Central memory CD8-positive, alpha-beta T cell (primary cell): ENCODE results near the gene OAS3.
"Not testable (repeated sequence)": the region's sequence is repeated elsewhere in the genome, so short reads cannot be mapped to it uniquely, and the experiment has no call there.

Source experiments
- ATAC-seq: fragments of 150-1000 bp; cut with Tn5 transposase; replicated peaks from 2 replicates; pipeline ENCODE4 v1.10.0; 2022; ENCODE audit warnings: mild to moderate bottlenecking, moderate FRiP score, moderate number of reproducible peaks; ENCODE audit not compliant: poor library complexity, severe bottlenecking; ENCODE audit errors: extremely low read depth
- DNase-seq, 2 donors: peaks; one replicate each; pipeline ENCODE4 v3.0.0; 2021; ENCODE audit warnings: low spot score in 2 of 2
- H3K27ac Mint-ChIP-seq: one replicate; pipeline ENCODE4 v1.8.0; 2022; ENCODE audit warnings: low read depth, mild to moderate bottlenecking, moderate library complexity, mixed read lengths
- H3K27me3 Mint-ChIP-seq: one replicate; pipeline ENCODE4 v1.8.0; 2022; ENCODE audit warnings: mixed read lengths
- H3K36me3 Mint-ChIP-seq: one replicate; pipeline ENCODE4 v1.8.0; 2022; ENCODE audit warnings: mild to moderate bottlenecking, moderate library complexity, mixed read lengths; ENCODE audit not compliant: insufficient read depth
- H3K4me1 Mint-ChIP-seq: one replicate; pipeline ENCODE4 v1.8.0; 2022; ENCODE audit warnings: mixed read lengths
- H3K4me3 Mint-ChIP-seq: one replicate; pipeline ENCODE4 v1.8.0; 2022; ENCODE audit warnings: mild to moderate bottlenecking, moderate library complexity, mixed read lengths
- H3K9me3 Mint-ChIP-seq: one replicate; pipeline ENCODE4 v1.8.0; 2022; ENCODE audit warnings: mixed read lengths

Gene OAS3

DNA sequence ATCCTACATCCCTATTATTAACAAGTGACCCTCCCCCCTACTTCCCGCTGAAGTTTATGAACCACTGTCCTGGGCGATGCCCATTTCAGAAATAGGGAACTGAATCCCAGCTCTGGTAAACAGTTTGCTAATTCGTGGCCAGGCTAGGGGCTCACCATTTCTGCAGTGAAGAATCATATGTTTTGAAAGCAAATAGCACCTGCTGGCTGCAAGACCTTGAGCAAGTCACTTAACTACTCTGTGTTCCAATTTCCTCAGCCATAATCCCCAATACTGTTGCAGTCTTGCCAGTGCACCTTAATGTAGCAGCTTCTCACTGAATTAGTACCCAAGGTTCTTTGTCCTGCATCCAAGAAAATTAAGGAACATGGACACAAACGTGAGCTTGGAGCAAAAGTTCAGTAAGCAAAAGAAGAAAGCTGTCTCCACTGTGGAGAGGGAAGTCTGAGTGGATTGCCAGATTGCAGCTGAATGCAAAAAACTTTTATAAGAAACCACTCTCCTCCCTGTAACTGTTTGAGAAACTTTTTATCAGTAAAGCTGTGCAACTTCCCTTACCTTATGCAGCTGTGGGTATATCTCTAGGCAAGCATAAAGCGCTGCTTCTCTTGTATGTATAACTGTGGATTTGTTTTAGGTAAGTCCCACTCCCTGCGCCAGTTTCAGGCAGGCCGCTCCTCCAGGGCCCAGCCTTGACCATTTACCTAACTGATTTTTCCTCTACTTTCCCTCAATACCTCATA, 30.7 kb upstream of the OAS3 start:
- no peaks in the 10 kb centered on the region for H3K9me3 Mint-ChIP-seq
- no peaks in the 10 kb centered on the region for H3K27me3 Mint-ChIP-seq
- peak overlapping the region; percentile 97 for H3K4me3 Mint-ChIP-seq
- peaks cover 13% of the 10 kb centered on the region for H3K36me3 Mint-ChIP-seq
- H3K4me1 Mint-ChIP-seq: peaks cover 60% of the 10 kb centered on the region
- H3K27ac Mint-ChIP-seq: peak overlapping the region; percentile 94
- ATAC-seq (peak; percentile 31), DNase-seq (no peak)

DNA sequence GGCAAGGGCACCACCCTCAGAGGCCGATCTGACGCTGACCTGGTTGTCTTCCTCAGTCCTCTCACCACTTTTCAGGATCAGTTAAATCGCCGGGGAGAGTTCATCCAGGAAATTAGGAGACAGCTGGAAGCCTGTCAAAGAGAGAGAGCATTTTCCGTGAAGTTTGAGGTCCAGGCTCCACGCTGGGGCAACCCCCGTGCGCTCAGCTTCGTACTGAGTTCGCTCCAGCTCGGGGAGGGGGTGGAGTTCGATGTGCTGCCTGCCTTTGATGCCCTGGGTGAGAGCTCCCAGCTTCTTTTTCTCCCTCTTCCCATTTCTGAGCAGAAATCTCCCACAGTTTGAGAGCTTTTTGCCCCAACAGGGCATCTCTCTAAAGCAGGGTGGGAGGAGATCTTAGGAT, 29.7 kb upstream of the OAS3 start:
- no peak for ATAC-seq
- DNase-seq: no peak
- peak overlapping the region; percentile 94 for H3K27ac Mint-ChIP-seq
- H3K4me1 Mint-ChIP-seq: peaks cover 59% of the 10 kb centered on the region
- peaks cover 9% of the 10 kb centered on the region for H3K9me3 Mint-ChIP-seq
- peak overlapping the region; percentile 97 for H3K4me3 Mint-ChIP-seq
- H3K27me3 Mint-ChIP-seq: no peaks in the 10 kb centered on the region
- peaks cover 13% of the 10 kb centered on the region for H3K36me3 Mint-ChIP-seq

DNA sequence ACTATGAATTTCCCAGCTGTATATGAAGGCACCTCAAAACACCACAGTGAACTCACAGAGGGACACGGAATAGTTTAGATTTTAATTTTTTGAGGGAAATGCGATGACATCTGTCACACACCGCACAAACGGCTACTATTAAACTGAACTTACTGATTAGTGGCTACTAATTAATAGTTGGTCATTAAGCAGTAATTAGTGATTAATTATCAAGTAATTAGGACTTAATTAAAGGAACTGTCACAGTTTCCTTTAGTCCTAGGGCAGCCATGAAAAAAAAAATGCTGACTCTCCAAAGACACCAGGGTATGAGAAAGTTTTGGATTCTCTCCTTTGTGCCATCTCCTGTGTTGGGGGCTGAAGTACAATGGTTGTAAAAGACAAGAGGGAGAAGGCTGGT, 28.6 kb upstream of the OAS3 start:
- Mint-ChIP-seq H3K4me3 (peak overlapping the region; percentile 97), H3K9me3 (peaks cover 10% of the 10 kb centered on the region), H3K27ac (peak overlapping the region; percentile 94), H3K27me3 (no peaks in the 10 kb centered on the region), H3K4me1 (peaks cover 55% of the 10 kb centered on the region), H3K36me3 (peaks cover 13% of the 10 kb centered on the region)
- DNase-seq: no peak
- no peak for ATAC-seq

GRCh38 chr12:112913038-112913688, 25.1 kb upstream of the OAS3 start:
- Mint-ChIP-seq H3K36me3 (peaks cover 13% of the 10 kb centered on the region), H3K4me1 (peaks cover 47% of the 10 kb centered on the region), H3K4me3 (no peak overlapping the region), H3K27me3 (no peaks in the 10 kb centered on the region), H3K9me3 (peaks cover 10% of the 10 kb centered on the region), H3K27ac (no peak overlapping the region)
- no peak for DNase-seq
- ATAC-seq: no peak

GRCh38 chr12:112913888-112914287, 24.4 kb upstream of the OAS3 start:
- peaks cover 16% of the 10 kb centered on the region for H3K36me3 Mint-ChIP-seq
- H3K9me3 Mint-ChIP-seq: peaks cover 10% of the 10 kb centered on the region
- ATAC-seq, DNase-seq, H3K4me3 Mint-ChIP-seq, H3K27ac Mint-ChIP-seq, H3K27me3 Mint-ChIP-seq: not testable (repeated sequence)
- peaks cover 39% of the 10 kb centered on the region for H3K4me1 Mint-ChIP-seq

GRCh38 chr12:112916270-112916669, 22.0 kb upstream of the OAS3 start:
- Mint-ChIP-seq H3K27me3 (no peaks in the 10 kb centered on the region), H3K36me3 (peaks cover 15% of the 10 kb centered on the region), H3K4me3 (no peak overlapping the region), H3K4me1 (peaks cover 15% of the 10 kb centered on the region), H3K9me3 (peaks cover 10% of the 10 kb centered on the region), H3K27ac (no peak overlapping the region)
- no peak for DNase-seq
- no peak for ATAC-seq

- no peaks in the 10 kb centered on the region for H3K9me3 Mint-ChIP-seq
- H3K4me3 Mint-ChIP-seq: no peak overlapping the region
- H3K4me1 Mint-ChIP-seq: peaks cover 14% of the 10 kb centered on the region
- peaks cover 11% of the 10 kb centered on the region for H3K36me3 Mint-ChIP-seq
- ATAC-seq: no peak
- no peak for DNase-seq
- H3K27me3 Mint-ChIP-seq: no peaks in the 10 kb centered on the region
- no peak overlapping the region for H3K27ac Mint-ChIP-seq
Measured at GRCh38 chr12:112919121-112919520, 19.2 kb upstream of the OAS3 start.

DNA sequence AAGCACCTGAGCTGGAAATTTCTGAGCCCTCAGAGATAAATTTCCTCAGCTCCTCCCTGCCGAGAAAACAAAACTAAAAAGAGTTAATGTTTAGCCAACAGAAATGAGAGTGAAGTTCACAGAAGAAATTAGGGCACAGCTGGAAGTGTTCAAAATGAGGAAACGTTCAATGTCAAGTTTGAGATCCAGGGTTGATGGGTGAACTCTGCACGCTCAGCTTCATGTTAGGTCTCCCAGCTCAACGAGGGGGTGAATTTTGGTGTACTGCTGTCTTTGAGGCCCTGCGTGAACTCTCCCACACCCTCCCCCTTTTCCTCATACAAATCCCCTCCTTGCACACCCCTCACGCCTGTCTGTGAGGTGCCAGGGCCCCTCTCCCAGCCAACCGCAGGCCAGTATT, 13.3 kb upstream of the OAS3 start:
- Mint-ChIP-seq H3K27me3 (no peaks in the 10 kb centered on the region), H3K27ac (no peak overlapping the region), H3K4me1 (peaks cover 6% of the 10 kb centered on the region), H3K4me3 (no peak overlapping the region), H3K36me3 (no peaks in the 10 kb centered on the region), H3K9me3 (no peaks in the 10 kb centered on the region)
- DNase-seq (no peak), ATAC-seq (no peak)

DNA sequence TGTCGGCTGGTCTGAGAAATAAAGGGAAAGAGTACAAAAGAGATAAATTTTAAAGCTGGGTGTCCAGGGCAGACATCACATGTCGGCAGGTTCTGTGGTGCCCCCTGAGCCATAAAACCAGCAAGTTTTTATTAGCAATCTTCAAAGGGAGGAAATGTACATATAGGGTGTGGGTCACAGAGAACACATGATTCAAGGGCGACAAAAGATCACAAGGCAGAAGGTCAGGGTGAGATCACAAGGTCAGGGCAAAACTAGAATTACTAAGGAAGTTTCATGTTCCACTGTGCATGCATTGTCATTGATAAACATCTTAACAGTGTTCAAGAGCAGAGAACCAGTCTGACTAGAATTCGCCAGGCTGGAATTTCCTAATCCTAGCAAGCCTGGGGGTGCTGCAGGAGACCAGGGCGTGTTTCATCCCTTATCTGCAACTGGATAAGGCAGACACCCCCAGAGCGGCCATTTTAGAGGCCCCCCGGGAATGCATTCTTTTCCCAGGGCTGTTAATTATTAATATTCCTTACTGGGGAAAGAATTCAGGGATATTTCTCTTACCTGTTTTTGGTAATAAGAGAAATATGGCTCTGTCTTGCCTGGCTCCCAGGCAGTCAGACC, 11.7 kb upstream of the OAS3 start:
- not testable (repeated sequence) for H3K9me3 Mint-ChIP-seq, ATAC-seq, H3K36me3 Mint-ChIP-seq, H3K27me3 Mint-ChIP-seq, H3K27ac Mint-ChIP-seq, H3K4me1 Mint-ChIP-seq, DNase-seq, H3K4me3 Mint-ChIP-seq

GRCh38 chr12:112927475-112927874, 10.8 kb upstream of the OAS3 start:
- no peaks in the 10 kb centered on the region for H3K9me3 Mint-ChIP-seq
- no peak for ATAC-seq
- no peak overlapping the region for H3K27ac Mint-ChIP-seq
- no peak overlapping the region for H3K4me3 Mint-ChIP-seq
- peaks cover 6% of the 10 kb centered on the region for H3K4me1 Mint-ChIP-seq
- no peaks in the 10 kb centered on the region for H3K27me3 Mint-ChIP-seq
- H3K36me3 Mint-ChIP-seq: no peaks in the 10 kb centered on the region
- DNase-seq: no peak

- Mint-ChIP-seq H3K27me3 (no peaks in the 10 kb centered on the region), H3K36me3 (no peaks in the 10 kb centered on the region)
- ATAC-seq: no peak
Measured at GRCh38 chr12:112927925-112928324, 10.3 kb upstream of the OAS3 start.

GRCh38 chr12:112928978-112929377, 9.3 kb upstream of the OAS3 start:
- Mint-ChIP-seq H3K4me1 (peaks cover 6% of the 10 kb centered on the region), H3K4me3 (no peak overlapping the region), H3K9me3 (no peaks in the 10 kb centered on the region), H3K36me3 (no peaks in the 10 kb centered on the region), H3K27me3 (no peaks in the 10 kb centered on the region), H3K27ac (no peak overlapping the region)
- DNase-seq (no peak), ATAC-seq (no peak)

More at GRCh38 chr12:112927925-112928324, 10.3 kb upstream of the OAS3 start:
- no peak for DNase-seq
- no peak overlapping the region for H3K27ac Mint-ChIP-seq
- no peak overlapping the region for H3K4me3 Mint-ChIP-seq
- H3K9me3 Mint-ChIP-seq: no peaks in the 10 kb centered on the region
- H3K4me1 Mint-ChIP-seq: peaks cover 6% of the 10 kb centered on the region

DNA sequence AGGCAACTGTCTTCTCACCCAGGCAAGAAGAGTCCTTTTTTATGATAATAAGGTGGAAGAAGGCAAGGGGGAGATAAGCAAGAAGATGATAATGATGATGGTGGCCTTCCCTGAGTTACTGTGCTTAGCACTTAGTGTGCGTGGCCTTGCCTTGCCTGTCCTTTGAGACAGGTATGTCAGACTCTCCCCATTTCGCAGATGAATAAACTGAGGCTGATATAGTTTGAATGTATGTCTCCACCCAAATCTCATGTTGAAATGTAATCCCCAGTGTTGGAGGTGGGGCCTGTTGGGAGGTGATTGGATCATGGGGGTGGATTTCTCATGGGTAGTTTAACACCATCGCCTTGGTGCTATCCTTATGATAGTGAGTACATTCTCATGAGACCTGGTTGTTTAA, 8.6 kb upstream of the OAS3 start:
- Mint-ChIP-seq H3K36me3 (no peaks in the 10 kb centered on the region), H3K4me3 (no peak overlapping the region)

More for the DNA sequence above, 8.6 kb upstream of the OAS3 start:
- DNase-seq (no peak), ATAC-seq (no peak)
- peaks cover 6% of the 10 kb centered on the region for H3K4me1 Mint-ChIP-seq
- no peak overlapping the region for H3K27ac Mint-ChIP-seq
- H3K27me3 Mint-ChIP-seq: no peaks in the 10 kb centered on the region
- no peaks in the 10 kb centered on the region for H3K9me3 Mint-ChIP-seq
